Measurements from ENCODE around the gene GRIK4.

The GRIK4 gene

GRCh38 chr11:120642196-120642894 lies 130.8 kb downstream of the GRIK4 start:
- no peak overlapping the region for H3K4me3 ChIP-seq (ENCODE audit: low read depth, low read length)
- DNase-seq (ENCODE audit: low read depth) = no peak
- TF ChIP-seq CTCF (IDR thresholded peaks at IDR 0.05; ENCODE audit: low read depth, low read length, missing control alignments) = no peak

GRCh38 chr11:120643284-120643683 lies 131.7 kb downstream of the GRIK4 start:
- no peak overlapping the region for H3K4me3 ChIP-seq (ENCODE audit: low read depth, low read length)
- no peak for DNase-seq (ENCODE audit: low read depth)
- TF ChIP-seq CTCF (IDR thresholded peaks at IDR 0.05; ENCODE audit: low read depth, low read length, missing control alignments) = no peak

GRCh38 chr11:120645639-120646038 lies 134.1 kb downstream of the GRIK4 start:
- H3K4me3 ChIP-seq (ENCODE audit: low read depth, low read length) = no peak overlapping the region
- DNase-seq (ENCODE audit: low read depth) = no peak
- no peak for TF ChIP-seq CTCF (IDR thresholded peaks at IDR 0.05; ENCODE audit: low read depth, low read length, missing control alignments)

GRCh38 chr11:120646206-120646605 lies 134.7 kb downstream of the GRIK4 start:
- TF ChIP-seq CTCF (IDR thresholded peaks at IDR 0.05; ENCODE audit: low read depth, low read length, missing control alignments) = no peak
- DNase-seq (ENCODE audit: low read depth) = no peak
- no peak overlapping the region for H3K4me3 ChIP-seq (ENCODE audit: low read depth, low read length)

GRCh38 chr11:120647681-120648080 lies 136.1 kb downstream of the GRIK4 start:
- H3K4me3 ChIP-seq (ENCODE audit: low read depth, low read length) = no peak overlapping the region

GRCh38 chr11:120648771-120649170 lies 137.2 kb downstream of the GRIK4 start:
- no peak for DNase-seq (ENCODE audit: low read depth)
- H3K4me3 ChIP-seq (ENCODE audit: low read depth, low read length) = no peak overlapping the region
- no peak for TF ChIP-seq CTCF (IDR thresholded peaks at IDR 0.05; ENCODE audit: low read depth, low read length, missing control alignments)

More at GRCh38 chr11:120647681-120648080, 136.1 kb downstream of the GRIK4 start:
- TF ChIP-seq CTCF (IDR thresholded peaks at IDR 0.05; ENCODE audit: low read depth, low read length, missing control alignments) = no peak
- DNase-seq (ENCODE audit: low read depth) = no peak

- no peak for DNase-seq (ENCODE audit: low read depth)
- H3K4me3 ChIP-seq (ENCODE audit: low read depth, low read length) = no peak overlapping the region
- no peak for TF ChIP-seq CTCF (IDR thresholded peaks at IDR 0.05; ENCODE audit: low read depth, low read length, missing control alignments)
Measured at GRCh38 chr11:120649316-120649715, 137.8 kb downstream of the GRIK4 start.
